LNCaP clone FGC (cell line): ENCODE results near the gene FBXL16.

Experiments
- DNase-seq: peaks from one replicate; pipeline ENCODE4 v3.0.0-alpha.2; 2011; ENCODE audit warnings: low read depth
- H3K4me3 ChIP-seq: 2 replicates; pipeline ENCODE4 v1.5.1; 2011; ENCODE audit warnings: mild to moderate bottlenecking, low read depth, low read length, control low read depth
- TF ChIP-seq, protein P1 (sequence below): IDR thresholded peaks from 2 replicates; pipeline ENCODE4 v1.5.1; 2012; ENCODE audit warnings: mild to moderate bottlenecking; ENCODE audit not compliant: control insufficient read depth, insufficient read depth; ENCODE audit errors: extremely low read depth

FBXL16 gene

DNA sequence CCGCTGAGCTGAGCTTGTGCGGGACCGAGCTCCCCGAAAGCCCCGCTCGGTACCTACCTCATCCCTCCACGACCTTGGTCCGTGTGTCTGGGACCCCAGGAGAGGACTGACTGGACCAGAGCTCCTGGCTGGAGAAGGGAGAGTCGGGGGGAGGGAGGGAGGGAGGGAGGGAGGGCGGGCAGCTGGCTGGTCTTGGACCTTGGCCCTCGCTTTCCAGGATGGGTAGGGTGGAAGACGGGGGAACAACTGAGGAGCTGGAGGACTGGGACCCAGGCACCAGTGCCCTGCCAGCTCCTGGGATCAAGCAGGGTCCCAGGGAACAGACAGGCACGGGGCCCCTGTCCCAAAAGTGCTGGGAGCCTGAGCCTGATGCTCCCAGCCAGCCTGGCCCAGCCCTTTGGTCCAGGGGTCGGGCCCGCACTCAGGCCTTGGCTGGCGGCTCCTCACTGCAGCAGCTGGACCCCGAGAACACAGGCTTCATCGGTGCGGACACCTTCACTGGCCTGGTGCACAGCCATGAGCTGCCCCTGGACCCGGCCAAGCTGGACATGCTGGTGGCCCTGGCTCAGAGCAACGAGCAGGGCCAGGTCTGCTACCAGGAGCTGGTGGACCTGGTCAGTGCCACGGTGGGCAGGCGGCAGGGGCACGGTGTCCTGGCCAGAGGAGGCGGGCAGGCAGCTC, 29.6 kb downstream of the FBXL16 start:
- no peak overlapping the region for H3K4me3 ChIP-seq
- TF ChIP-seq, protein P1, sequence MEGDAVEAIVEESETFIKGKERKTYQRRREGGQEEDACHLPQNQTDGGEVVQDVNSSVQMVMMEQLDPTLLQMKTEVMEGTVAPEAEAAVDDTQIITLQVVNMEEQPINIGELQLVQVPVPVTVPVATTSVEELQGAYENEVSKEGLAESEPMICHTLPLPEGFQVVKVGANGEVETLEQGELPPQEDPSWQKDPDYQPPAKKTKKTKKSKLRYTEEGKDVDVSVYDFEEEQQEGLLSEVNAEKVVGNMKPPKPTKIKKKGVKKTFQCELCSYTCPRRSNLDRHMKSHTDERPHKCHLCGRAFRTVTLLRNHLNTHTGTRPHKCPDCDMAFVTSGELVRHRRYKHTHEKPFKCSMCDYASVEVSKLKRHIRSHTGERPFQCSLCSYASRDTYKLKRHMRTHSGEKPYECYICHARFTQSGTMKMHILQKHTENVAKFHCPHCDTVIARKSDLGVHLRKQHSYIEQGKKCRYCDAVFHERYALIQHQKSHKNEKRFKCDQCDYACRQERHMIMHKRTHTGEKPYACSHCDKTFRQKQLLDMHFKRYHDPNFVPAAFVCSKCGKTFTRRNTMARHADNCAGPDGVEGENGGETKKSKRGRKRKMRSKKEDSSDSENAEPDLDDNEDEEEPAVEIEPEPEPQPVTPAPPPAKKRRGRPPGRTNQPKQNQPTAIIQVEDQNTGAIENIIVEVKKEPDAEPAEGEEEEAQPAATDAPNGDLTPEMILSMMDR: no peak

DNA sequence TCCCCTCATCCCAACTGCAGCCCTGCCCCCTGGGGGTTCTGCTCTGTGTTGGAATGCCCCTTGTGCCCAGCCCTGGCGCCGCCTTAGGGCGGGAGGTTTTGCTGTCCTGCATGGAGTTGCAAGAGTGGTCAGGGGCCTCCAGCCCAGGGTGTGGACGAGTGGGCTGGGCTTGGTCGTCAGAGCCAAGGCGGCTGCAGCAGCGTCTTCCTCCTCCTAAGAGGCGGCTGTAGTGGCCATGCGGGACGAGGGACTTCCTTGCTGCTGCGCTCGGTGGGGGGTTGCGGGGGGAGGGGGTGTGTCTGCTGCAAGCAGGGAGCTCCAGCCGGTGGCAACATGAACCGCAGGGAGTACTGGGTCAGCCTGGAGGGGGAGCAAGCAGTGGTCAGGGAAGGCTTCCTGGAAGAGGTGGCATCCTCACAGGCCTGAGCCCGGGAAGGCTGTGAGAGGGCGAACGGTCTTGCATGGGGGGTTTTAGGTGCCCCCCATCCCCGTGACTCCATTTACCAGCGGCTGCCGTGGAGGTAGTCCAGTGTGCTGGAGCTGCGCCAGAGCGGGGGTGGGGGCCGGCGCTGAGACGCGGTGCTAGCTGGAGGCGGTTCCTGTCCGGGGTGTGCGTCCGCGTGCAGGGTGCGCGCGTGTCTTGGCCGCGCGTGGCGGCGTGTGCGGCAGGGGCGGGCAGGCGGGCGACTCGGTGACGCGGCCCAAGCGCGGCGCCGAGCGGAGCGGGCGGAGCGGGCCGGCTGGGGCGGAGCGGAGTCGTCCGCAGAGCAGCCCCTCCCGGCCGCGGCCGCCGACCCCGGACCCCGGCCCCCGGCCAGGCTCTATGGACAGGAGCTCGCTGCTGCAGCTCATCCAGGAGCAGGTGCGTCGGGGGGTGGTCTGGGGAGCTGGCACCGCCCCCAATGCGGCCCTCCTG, 30.4 kb downstream of the FBXL16 start, which contains the start of gene RHBDL1:
Gene RHBDL1 (plus strand): TSS at position 704 of the 916 bp plus-strand sequence. CDS start 120 bp downstream, at position 824.
- TF ChIP-seq, protein P1: no peak
- no peak within 1 kb of the TSS for H3K4me3 ChIP-seq
- no peak for DNase-seq

More for the DNA sequence above, 29.6 kb downstream of the FBXL16 start:
- no peak for DNase-seq

DNA sequence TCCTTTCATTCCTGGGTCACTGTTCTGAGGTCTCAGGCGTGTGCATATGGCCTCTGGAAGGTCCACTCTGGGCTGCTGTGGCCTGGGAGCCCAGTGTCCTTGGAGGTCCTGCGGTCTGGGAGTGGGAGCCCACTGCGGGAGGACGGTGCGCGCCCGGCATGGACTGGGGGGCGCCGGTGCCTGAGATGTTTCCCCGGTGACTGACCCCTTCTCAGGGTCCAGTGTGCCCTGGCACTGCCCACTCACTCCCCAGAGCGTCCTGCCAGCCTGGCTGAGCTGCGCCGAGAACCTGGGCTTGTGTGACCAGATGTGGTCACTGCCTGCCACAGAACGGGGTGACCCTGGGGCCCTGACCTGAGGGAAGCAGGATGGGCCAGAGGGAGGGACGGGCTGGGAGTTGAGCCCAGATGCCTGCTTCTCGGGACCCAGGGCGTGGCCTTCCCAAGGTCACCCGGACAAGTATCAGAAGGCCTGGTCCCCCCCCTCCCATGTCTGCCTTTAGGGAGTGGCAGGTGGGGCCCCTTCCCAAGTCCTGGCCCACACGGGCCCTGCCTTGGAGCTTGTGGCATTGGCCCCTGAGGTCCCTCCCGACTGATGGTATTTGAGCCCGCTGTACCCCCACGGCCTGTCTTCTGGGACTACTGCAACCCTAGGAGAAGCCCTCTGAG, 31.3 kb downstream of the FBXL16 start:
- no peak overlapping the region for H3K4me3 ChIP-seq
- no peak for DNase-seq
- TF ChIP-seq, protein P1: no peak

DNA sequence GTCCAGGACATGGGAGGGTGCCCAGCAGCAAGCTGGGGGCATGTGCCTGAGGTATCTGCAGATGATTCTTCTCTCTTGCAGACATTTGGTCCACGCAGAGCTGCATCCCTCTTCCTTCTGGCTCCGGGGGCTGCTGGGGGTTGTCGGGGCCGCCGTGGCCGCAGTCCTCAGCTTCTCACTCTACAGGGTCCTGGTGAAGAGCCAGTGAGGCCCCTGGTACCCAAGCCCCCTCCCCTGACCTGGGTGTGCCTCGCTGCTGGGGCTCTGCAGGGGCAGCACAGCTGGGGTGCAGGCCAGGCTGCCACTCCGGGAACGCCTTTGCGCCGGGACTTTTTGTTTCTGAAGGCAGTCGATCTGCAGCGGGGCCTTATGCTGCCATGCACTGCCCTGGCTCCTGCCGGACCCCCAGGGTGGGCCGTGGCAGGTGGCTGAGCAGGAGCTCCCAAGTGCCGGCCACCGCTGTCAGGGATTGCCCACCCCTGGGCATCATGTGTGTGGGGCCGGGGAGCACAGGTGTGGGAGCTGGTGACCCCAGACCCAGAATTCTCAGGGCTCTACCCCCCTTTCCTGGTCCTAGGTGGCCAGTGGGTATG, 32.1 kb downstream of the FBXL16 start:
- TF ChIP-seq, protein P1: no peak
- no peak overlapping the region for H3K4me3 ChIP-seq
- no peak for DNase-seq

DNA sequence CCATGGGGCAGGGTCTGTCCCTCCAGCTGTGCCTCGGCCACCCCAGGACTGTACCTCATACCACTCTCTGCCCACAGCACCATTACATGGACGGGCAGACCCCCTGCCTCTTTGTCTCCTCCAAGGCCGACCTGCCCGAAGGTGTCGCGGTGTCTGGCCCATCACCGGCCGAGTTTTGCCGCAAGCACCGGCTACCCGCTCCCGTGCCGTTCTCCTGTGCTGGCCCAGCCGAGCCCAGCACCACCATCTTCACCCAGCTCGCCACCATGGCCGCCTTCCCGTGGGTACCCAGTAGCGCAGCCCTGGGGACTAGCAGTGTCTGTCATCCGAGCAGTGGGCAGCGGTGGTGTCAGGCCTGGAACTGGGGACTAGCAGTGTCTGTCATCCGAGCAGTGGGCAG, 32.8 kb downstream of the FBXL16 start:
- TF ChIP-seq, protein P1: no peak
- H3K4me3 ChIP-seq: no peak overlapping the region
- DNase-seq: no peak

DNA sequence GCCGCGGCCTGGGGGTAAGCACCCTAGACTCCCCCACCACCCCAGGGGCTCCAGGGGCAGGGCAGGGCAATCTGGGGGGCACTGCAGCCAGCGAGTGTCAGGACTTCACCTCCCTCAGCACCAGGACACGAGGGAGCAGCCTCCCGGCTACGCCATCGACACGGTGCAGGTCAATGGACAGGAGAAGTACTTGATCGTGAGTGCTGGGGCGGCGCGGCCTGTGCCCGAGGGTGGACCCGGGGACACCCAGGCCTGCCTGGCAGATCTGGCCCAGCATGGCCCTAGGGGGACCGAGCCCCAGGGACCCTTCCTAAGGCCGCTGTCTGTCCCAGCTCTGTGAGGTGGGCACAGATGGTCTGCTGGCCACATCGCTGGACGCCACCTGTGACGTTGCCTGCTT, 33.2 kb downstream of the FBXL16 start:
- TF ChIP-seq, protein P1: no peak
- DNase-seq: no peak

More for the DNA sequence above, 33.2 kb downstream of the FBXL16 start:
- no peak overlapping the region for H3K4me3 ChIP-seq
